Activated CD8-positive, alpha-beta T cell treated with anti-CD3 and anti-CD28 coated beads, Interleukin-2, amount 10 ng/mL, durations not matched to agents 7 days and 5 days (primary cell): ENCODE measurements around the gene GARNL3. TPM values are rescaled to one million over a fixed set of nuclear protein-coding genes. Genes with fewer than 3 reads are reported as not detected.

ENCODE experiments used
- ATAC-seq: fragments of 150-1000 bp; cut with Tn5 transposase; one replicate; pipeline ENCODE4 v1.10.0; 2021; ENCODE audit warnings: moderate library complexity
- CTCF ChIA-PET: fragments of 350-600 bp; sonication (Branson Sonifier 250); formaldehyde crosslinking; loops from one replicate; lab custom pipeline; 2021; ENCODE audit warnings: antibody characterized with exemption; lab: Charles Lee
- POLR2A ChIA-PET: fragments of 350-600 bp; sonication (Branson Sonifier 250); formaldehyde crosslinking; loops from one replicate; lab custom pipeline; 2021; ENCODE audit warnings: antibody characterized with exemption; lab: Charles Lee
- DNase-seq: peaks from one replicate; pipeline ENCODE4 v3.0.0-alpha.2; 2020
- H3K27ac Mint-ChIP-seq: one replicate; pipeline ENCODE4 v1.8.0; 2021; ENCODE audit warnings: mild to moderate bottlenecking, mixed read lengths
- H3K27me3 Mint-ChIP-seq: one replicate; pipeline ENCODE4 v1.8.0; 2021; ENCODE audit warnings: low read depth, mixed read lengths
- H3K36me3 Mint-ChIP-seq: one replicate; pipeline ENCODE4 v1.8.0; 2021; ENCODE audit warnings: low read depth, mixed read lengths
- H3K4me1 Mint-ChIP-seq: one replicate; pipeline ENCODE4 v1.8.0; 2021; ENCODE audit warnings: low read depth, mixed read lengths
- H3K4me3 Mint-ChIP-seq: one replicate; pipeline ENCODE4 v1.8.0; 2021; ENCODE audit warnings: mild to moderate bottlenecking, mixed read lengths
- H3K9me3 Mint-ChIP-seq: one replicate; pipeline ENCODE4 v1.8.0; 2022; ENCODE audit warnings: mixed read lengths; ENCODE audit not compliant: insufficient read depth
- total RNA-seq, 2 experiments: library from RNA; stranded (reverse); gene quantifications; one replicate each; pipeline ENCODE4 v1.2.3, GENCODE V29; 2021

GARNL3 gene
- total RNA-seq, 2 experiments from 2014 or later: 1.3 to 1.9 TPM

- Mint-ChIP-seq H3K9me3 (peaks cover 2% of the 10 kb centered on the region), H3K4me3 (no peak overlapping the region), H3K4me1 (peaks cover 15% of the 10 kb centered on the region), H3K27me3 (peaks cover 55% of the 10 kb centered on the region), H3K27ac (no peak overlapping the region), H3K36me3 (no peaks in the 10 kb centered on the region)
- CTCF ChIA-PET: no interaction called here
- ATAC-seq: no peak
- POLR2A ChIA-PET: no interaction called here
- no peak for DNase-seq
Observed at GRCh38 chr9:127384016-127384730, 119.6 kb downstream of the GARNL3 start.

GRCh38 chr9:127384901-127385300 is 120.3 kb downstream of the GARNL3 start:
- H3K36me3 Mint-ChIP-seq: no peaks in the 10 kb centered on the region
- POLR2A ChIA-PET: no interaction called here
- no peak overlapping the region for H3K27ac Mint-ChIP-seq
- ATAC-seq: no peak
- H3K9me3 Mint-ChIP-seq: no peaks in the 10 kb centered on the region
- H3K4me1 Mint-ChIP-seq: peaks cover 20% of the 10 kb centered on the region
- H3K4me3 Mint-ChIP-seq: no peak overlapping the region
- peaks cover 51% of the 10 kb centered on the region for H3K27me3 Mint-ChIP-seq
- no peak for DNase-seq
- CTCF ChIA-PET: no interaction called here

GRCh38 chr9:127386249-127386648 is 121.7 kb downstream of the GARNL3 start:
- H3K9me3 Mint-ChIP-seq: no peaks in the 10 kb centered on the region
- no peak for DNase-seq
- H3K36me3 Mint-ChIP-seq: no peaks in the 10 kb centered on the region
- no peak overlapping the region for H3K27ac Mint-ChIP-seq
- H3K27me3 Mint-ChIP-seq: peaks cover 48% of the 10 kb centered on the region
- no peak for ATAC-seq
- ChIA-PET POLR2A (interaction anchor here (0.7 kb wide), 1 partner anchor 1822 kb away, joined by 3 read pairs; no protein-coding TSS in a partner anchor), CTCF (interaction anchor here (1.1 kb wide), 1 partner anchor 75 kb away, joined by 3 read pairs; no protein-coding TSS in a partner anchor)
- H3K4me3 Mint-ChIP-seq: no peak overlapping the region
- H3K4me1 Mint-ChIP-seq: peaks cover 26% of the 10 kb centered on the region

- H3K4me3 Mint-ChIP-seq: no peak overlapping the region
- H3K9me3 Mint-ChIP-seq: no peaks in the 10 kb centered on the region
- peaks cover 51% of the 10 kb centered on the region for H3K27me3 Mint-ChIP-seq
- DNase-seq (no peak), ATAC-seq (no peak)
- peaks cover 26% of the 10 kb centered on the region for H3K4me1 Mint-ChIP-seq
- POLR2A ChIA-PET: interaction anchor here (1.4 kb wide), 1 partner anchor 65 kb away, joined by 7 read pairs; the partner anchor contains the start of genes LRSAM1 and RPL12
- H3K36me3 Mint-ChIP-seq: no peaks in the 10 kb centered on the region
- CTCF ChIA-PET: interaction anchor here (1.6 to 2.0 kb wide), 2 partner anchors 11 to 42 kb away, joined by 3 to 15 read pairs; partner anchors contain the start of gene SLC2A8
- no peak overlapping the region for H3K27ac Mint-ChIP-seq
Observed at GRCh38 chr9:127386981-127387380, 122.4 kb downstream of the GARNL3 start.

GRCh38 chr9:127388037-127388855 is 123.7 kb downstream of the GARNL3 start:
- ATAC-seq (peak; percentile 96), DNase-seq (peak; percentile 95)
- Mint-ChIP-seq H3K4me3 (peak overlapping the region; percentile 35), H3K4me1 (peaks cover 26% of the 10 kb centered on the region), H3K36me3 (no peaks in the 10 kb centered on the region), H3K27ac (peak overlapping the region; percentile 68), H3K27me3 (peaks cover 55% of the 10 kb centered on the region), H3K9me3 (no peaks in the 10 kb centered on the region)
- ChIA-PET POLR2A (interaction anchor here (1.4 to 1.7 kb wide), 2 partner anchors 9 to 63 kb away, joined by 5 to 7 read pairs; partner anchors contain the start of genes LRSAM1, RPL12 and SLC2A8), CTCF (interaction anchor here (0.7 to 2.0 kb wide), 8 partner anchors 9 to 377 kb away, joined by 3 to 15 read pairs (median 3); partner anchors contain the start of gene SLC2A8)

- peak overlapping the region; percentile 68 for H3K27ac Mint-ChIP-seq
- POLR2A ChIA-PET: interaction anchor here (1.3 to 1.7 kb wide), 2 partner anchors 8 to 62 kb away, joined by 5 read pairs; partner anchors contain the start of genes LRSAM1, RPL12 and SLC2A8
- CTCF ChIA-PET: interaction anchor here (0.7 to 2.0 kb wide), 4 partner anchors 9 to 164 kb away, joined by 3 to 15 read pairs (median 4); partner anchors contain the start of gene SLC2A8
- no peaks in the 10 kb centered on the region for H3K36me3 Mint-ChIP-seq
- peaks cover 26% of the 10 kb centered on the region for H3K4me1 Mint-ChIP-seq
- no peaks in the 10 kb centered on the region for H3K9me3 Mint-ChIP-seq
- no peak for DNase-seq
- no peak overlapping the region for H3K4me3 Mint-ChIP-seq
- no peak for ATAC-seq
- H3K27me3 Mint-ChIP-seq: peaks cover 55% of the 10 kb centered on the region
Observed at GRCh38 chr9:127388856-127389238, 124.3 kb downstream of the GARNL3 start.

GRCh38 chr9:127389381-127390247 is 125.0 kb downstream of the GARNL3 start:
- H3K27me3 Mint-ChIP-seq: peaks cover 51% of the 10 kb centered on the region
- ChIA-PET CTCF (interaction anchor here (1.4 kb wide), 1 partner anchor 78 kb away, joined by 4 read pairs; no protein-coding TSS in a partner anchor), POLR2A (interaction anchor here (1.3 kb wide), 1 partner anchor 62 kb away, joined by 5 read pairs; the partner anchor contains the start of genes LRSAM1 and RPL12)
- H3K4me1 Mint-ChIP-seq: peaks cover 26% of the 10 kb centered on the region
- DNase-seq: no peak
- no peak overlapping the region for H3K4me3 Mint-ChIP-seq
- ATAC-seq: no peak
- no peaks in the 10 kb centered on the region for H3K9me3 Mint-ChIP-seq
- H3K27ac Mint-ChIP-seq: no peak overlapping the region
- no peaks in the 10 kb centered on the region for H3K36me3 Mint-ChIP-seq

- ATAC-seq (no peak), DNase-seq (no peak)
- H3K27ac Mint-ChIP-seq: no peak overlapping the region
- H3K36me3 Mint-ChIP-seq: no peaks in the 10 kb centered on the region
- ChIA-PET CTCF (no interaction called here), POLR2A (interaction anchor here (1.3 kb wide), 1 partner anchor 61 kb away, joined by 5 read pairs; the partner anchor contains the start of genes LRSAM1 and RPL12)
- no peaks in the 10 kb centered on the region for H3K9me3 Mint-ChIP-seq
- peaks cover 26% of the 10 kb centered on the region for H3K4me1 Mint-ChIP-seq
- no peak overlapping the region for H3K4me3 Mint-ChIP-seq
- H3K27me3 Mint-ChIP-seq: peaks cover 50% of the 10 kb centered on the region
Observed at GRCh38 chr9:127390248-127390545, 125.6 kb downstream of the GARNL3 start.

- peaks cover 50% of the 10 kb centered on the region for H3K27me3 Mint-ChIP-seq
- no peaks in the 10 kb centered on the region for H3K36me3 Mint-ChIP-seq
- H3K4me1 Mint-ChIP-seq: peaks cover 27% of the 10 kb centered on the region
- H3K4me3 Mint-ChIP-seq: no peak overlapping the region
- ChIA-PET CTCF (no interaction called here), POLR2A (no interaction called here)
- ATAC-seq: no peak
- no peak overlapping the region for H3K27ac Mint-ChIP-seq
- no peak for DNase-seq
- no peaks in the 10 kb centered on the region for H3K9me3 Mint-ChIP-seq
Observed at GRCh38 chr9:127390563-127390962, 126.0 kb downstream of the GARNL3 start.

- ChIA-PET POLR2A (no interaction called here), CTCF (interaction anchor here (1.3 kb wide), 1 partner anchor 26 kb away, joined by 3 read pairs; no protein-coding TSS in a partner anchor)
- Mint-ChIP-seq H3K27me3 (peaks cover 48% of the 10 kb centered on the region), H3K27ac (peak overlapping the region; percentile 6), H3K36me3 (no peaks in the 10 kb centered on the region), H3K9me3 (no peaks in the 10 kb centered on the region), H3K4me3 (no peak overlapping the region), H3K4me1 (peaks cover 37% of the 10 kb centered on the region)
- no peak for ATAC-seq
- DNase-seq: no peak
Observed at GRCh38 chr9:127392166-127392565, 127.6 kb downstream of the GARNL3 start.

GRCh38 chr9:127392976-127393375 is 128.4 kb downstream of the GARNL3 start:
- Mint-ChIP-seq H3K4me1 (peaks cover 35% of the 10 kb centered on the region), H3K27ac (no peak overlapping the region), H3K27me3 (peaks cover 49% of the 10 kb centered on the region), H3K36me3 (no peaks in the 10 kb centered on the region), H3K4me3 (no peak overlapping the region), H3K9me3 (no peaks in the 10 kb centered on the region)
- ChIA-PET CTCF (interaction anchor here (1.3 kb wide), 1 partner anchor 25 kb away, joined by 3 read pairs; no protein-coding TSS in a partner anchor), POLR2A (no interaction called here)
- no peak for DNase-seq
- no peak for ATAC-seq
